ENCODE results near the gene GNAT1. TPM values are rescaled to one million over a fixed set of nuclear protein-coding genes. Genes with fewer than 3 reads are reported as not detected.

GNAT1 gene
- total and polyA plus RNA-seq, 2 of the 13 experiments (the other 11 are each of a cell fraction or from before 2014, with no cell fraction given), result 0.15 TPM; not detected in 1

DNA sequence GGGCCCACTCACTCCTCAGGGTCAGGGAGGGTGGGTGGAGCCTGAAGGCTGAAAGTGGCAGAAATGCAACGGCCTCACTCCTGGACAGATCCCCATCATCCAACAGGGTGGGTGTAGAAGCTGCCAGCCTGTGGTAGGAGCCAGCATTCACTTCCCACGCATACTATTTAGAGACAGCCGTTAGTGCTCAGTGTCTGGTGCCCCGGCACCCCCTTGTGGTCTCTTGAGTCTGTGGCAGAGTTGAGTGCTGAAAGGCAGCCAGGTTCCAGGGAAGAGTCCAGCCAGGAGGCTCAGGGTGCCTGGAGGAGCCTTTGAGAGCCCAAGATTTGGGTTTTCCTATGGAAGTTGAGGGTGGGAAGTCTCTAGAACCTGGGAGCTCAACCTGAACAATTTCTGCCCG is 2.1 kb upstream of the GNAT1 start (continued):
- TF ChIP-seq, protein P1, sequence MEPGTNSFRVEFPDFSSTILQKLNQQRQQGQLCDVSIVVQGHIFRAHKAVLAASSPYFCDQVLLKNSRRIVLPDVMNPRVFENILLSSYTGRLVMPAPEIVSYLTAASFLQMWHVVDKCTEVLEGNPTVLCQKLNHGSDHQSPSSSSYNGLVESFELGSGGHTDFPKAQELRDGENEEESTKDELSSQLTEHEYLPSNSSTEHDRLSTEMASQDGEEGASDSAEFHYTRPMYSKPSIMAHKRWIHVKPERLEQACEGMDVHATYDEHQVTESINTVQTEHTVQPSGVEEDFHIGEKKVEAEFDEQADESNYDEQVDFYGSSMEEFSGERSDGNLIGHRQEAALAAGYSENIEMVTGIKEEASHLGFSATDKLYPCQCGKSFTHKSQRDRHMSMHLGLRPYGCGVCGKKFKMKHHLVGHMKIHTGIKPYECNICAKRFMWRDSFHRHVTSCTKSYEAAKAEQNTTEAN (CRISPR knock-in tag; conservative IDR thresholded peaks at IDR 0.05), result no peak
- TF ChIP-seq IRF2 (CRISPR knock-in tag; IDR thresholded peaks at IDR 0.05) (no peak), ZBTB21 (CRISPR knock-in tag; IDR thresholded peaks at IDR 0.05) (no peak), TBP (CRISPR knock-in tag; IDR thresholded peaks at IDR 0.05) (no peak), REL (CRISPR knock-in tag; conservative IDR thresholded peaks at IDR 0.05) (no peak), MAFK (conservative IDR thresholded peaks at IDR 0.05 in 1 of 2, IDR thresholded peaks at IDR 0.05 in 1 of 2; ENCODE audit: low read length in 2 of 2) (no peak), ZNF788 (CRISPR knock-in tag; IDR thresholded peaks at IDR 0.05; ENCODE audit: borderline replicate concordance) (no peak), TGIF2 (CRISPR knock-in tag; IDR thresholded peaks at IDR 0.05) (no peak), ZNF274 (CRISPR knock-in tag; IDR thresholded peaks at IDR 0.05) (no peak), TARDBP (CRISPR knock-in tag; IDR thresholded peaks at IDR 0.05) (peak; percentile 61; the same call in 1 of the 2 replicates), PCBP2 (optimal IDR thresholded peaks at IDR 0.05; ENCODE audit: low read depth, low read length, poor library complexity, severe bottlenecking) (no peak), MEIS1 (CRISPR knock-in tag; IDR thresholded peaks at IDR 0.05; ENCODE audit: borderline replicate concordance) (no peak), STAG1 (CRISPR knock-in tag; IDR thresholded peaks at IDR 0.05) (peak; percentile 99), SIX4 (CRISPR knock-in tag; IDR thresholded peaks at IDR 0.05) (no peak), ZKSCAN5 (CRISPR knock-in tag; IDR thresholded peaks at IDR 0.05) (no peak), ZNF878 (CRISPR knock-in tag; IDR thresholded peaks at IDR 0.05) (0 out of 2 replicates have a peak, but pooled peaks have one; percentile 27), HOXA7 (CRISPR knock-in tag; IDR thresholded peaks at IDR 0.05) (no peak), BORCS8-MEF2B (CRISPR knock-in tag; IDR thresholded peaks at IDR 0.05) (peak; percentile 62; the same call in 1 of the 2 replicates), U2AF2 (IDR thresholded peaks at IDR 0.05; ENCODE audit: low read depth, low read length) (no peak), ZNF629 (CRISPR knock-in tag; conservative IDR thresholded peaks at IDR 0.05) (no peak), KAT8 (CRISPR knock-in tag; IDR thresholded peaks at IDR 0.05) (peak; percentile 40; the same call in 1 of the 2 replicates), ZNF703 (CRISPR knock-in tag; IDR thresholded peaks at IDR 0.05; ENCODE audit: borderline replicate concordance) (no peak), ZNF33B (CRISPR knock-in tag; IDR thresholded peaks at IDR 0.05) (no peak)
- TF ChIP-seq, protein P2, sequence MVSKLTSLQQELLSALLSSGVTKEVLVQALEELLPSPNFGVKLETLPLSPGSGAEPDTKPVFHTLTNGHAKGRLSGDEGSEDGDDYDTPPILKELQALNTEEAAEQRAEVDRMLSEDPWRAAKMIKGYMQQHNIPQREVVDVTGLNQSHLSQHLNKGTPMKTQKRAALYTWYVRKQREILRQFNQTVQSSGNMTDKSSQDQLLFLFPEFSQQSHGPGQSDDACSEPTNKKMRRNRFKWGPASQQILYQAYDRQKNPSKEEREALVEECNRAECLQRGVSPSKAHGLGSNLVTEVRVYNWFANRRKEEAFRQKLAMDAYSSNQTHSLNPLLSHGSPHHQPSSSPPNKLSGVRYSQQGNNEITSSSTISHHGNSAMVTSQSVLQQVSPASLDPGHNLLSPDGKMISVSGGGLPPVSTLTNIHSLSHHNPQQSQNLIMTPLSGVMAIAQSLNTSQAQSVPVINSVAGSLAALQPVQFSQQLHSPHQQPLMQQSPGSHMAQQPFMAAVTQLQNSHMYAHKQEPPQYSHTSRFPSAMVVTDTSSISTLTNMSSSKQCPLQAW (CRISPR knock-in tag; IDR thresholded peaks at IDR 0.05), result peak; percentile 67
- TF ChIP-seq, protein P3, sequence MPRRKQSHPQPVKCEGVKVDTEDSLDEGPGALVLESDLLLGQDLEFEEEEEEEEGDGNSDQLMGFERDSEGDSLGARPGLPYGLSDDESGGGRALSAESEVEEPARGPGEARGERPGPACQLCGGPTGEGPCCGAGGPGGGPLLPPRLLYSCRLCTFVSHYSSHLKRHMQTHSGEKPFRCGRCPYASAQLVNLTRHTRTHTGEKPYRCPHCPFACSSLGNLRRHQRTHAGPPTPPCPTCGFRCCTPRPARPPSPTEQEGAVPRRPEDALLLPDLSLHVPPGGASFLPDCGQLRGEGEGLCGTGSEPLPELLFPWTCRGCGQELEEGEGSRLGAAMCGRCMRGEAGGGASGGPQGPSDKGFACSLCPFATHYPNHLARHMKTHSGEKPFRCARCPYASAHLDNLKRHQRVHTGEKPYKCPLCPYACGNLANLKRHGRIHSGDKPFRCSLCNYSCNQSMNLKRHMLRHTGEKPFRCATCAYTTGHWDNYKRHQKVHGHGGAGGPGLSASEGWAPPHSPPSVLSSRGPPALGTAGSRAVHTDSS (CRISPR knock-in tag; conservative IDR thresholded peaks at IDR 0.05), result no peak
- TF ChIP-seq, protein P4, sequence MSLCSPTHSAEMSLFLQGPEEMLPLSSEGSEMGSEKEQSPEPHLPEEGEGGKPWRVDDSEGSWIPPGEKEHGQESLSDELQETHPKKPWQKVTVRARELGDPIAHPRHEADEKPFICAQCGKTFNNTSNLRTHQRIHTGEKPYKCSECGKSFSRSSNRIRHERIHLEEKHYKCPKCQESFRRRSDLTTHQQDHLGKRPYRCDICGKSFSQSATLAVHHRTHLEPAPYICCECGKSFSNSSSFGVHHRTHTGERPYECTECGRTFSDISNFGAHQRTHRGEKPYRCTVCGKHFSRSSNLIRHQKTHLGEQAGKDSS (CRISPR knock-in tag; IDR thresholded peaks at IDR 0.05; ENCODE audit: borderline replicate concordance, low read depth), result no peak
- TF ChIP-seq, protein P5, sequence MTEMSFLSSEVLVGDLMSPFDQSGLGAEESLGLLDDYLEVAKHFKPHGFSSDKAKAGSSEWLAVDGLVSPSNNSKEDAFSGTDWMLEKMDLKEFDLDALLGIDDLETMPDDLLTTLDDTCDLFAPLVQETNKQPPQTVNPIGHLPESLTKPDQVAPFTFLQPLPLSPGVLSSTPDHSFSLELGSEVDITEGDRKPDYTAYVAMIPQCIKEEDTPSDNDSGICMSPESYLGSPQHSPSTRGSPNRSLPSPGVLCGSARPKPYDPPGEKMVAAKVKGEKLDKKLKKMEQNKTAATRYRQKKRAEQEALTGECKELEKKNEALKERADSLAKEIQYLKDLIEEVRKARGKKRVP (CRISPR knock-in tag; IDR thresholded peaks at IDR 0.05), result no peak

Measured in HepG2 (cell line).